Measurements from ENCODE around the gene AFF1.

Gene AFF1

DNA sequence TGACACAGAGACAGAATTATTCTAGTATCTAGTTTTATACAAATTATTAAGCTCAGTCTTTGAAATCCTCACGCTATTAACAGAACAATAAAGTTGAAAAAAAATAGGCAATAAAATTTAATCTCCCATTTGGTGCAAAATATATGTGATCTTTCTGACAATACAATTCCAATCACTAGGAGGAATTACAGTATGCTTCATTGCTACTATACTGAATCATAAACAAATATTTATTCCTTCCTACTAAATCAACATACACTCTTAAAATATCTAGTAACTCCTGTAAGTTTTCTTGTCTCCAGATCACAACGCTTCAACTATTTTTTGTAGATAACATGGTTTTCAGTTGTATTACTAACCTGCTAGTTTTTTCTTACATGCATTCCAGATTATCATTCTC, 239.9 kb downstream of the AFF1 start:
- Histone ChIP-seq H3K4me1 (ENCODE audit: control insufficient read depth, low read depth, low read length) (no peaks in the 10 kb centered on the region), H3K36me3 (ENCODE audit: control insufficient read depth, low read depth, low read length) (no peaks in the 10 kb centered on the region), H3K27me3 (ENCODE audit: control insufficient read depth, insufficient read depth, low read length) (no peaks in the 10 kb centered on the region), H3K27ac (ENCODE audit: low read length) (no peak overlapping the region), H3K4me3 (ENCODE audit: low read length) (no peak overlapping the region), H3K9ac (ENCODE audit: low read length) (no peak overlapping the region), H3K9me3 (ENCODE audit: control insufficient read depth, low read depth, low read length) (no peaks in the 10 kb centered on the region)

DNA sequence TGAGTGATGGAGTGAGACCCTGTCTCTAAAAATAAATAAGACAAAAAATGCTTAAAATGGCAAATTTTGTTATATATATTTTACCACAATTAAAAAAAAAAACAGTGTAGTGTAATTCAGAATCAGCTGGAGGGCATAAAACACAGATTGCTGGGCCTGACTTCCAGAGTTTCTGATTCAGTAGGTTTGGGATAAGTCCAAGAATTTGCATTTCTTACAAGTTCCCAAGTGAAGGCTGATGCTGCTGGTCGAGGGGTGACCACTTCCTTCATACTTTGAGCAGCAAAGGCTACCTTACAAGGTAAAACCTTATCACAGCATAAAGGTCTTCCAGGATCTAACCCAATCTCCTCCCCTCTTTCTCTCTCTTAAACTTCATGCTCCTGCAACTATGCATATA, 244.9 kb downstream of the AFF1 start:
- Histone ChIP-seq H3K9ac (ENCODE audit: low read length) (no peak overlapping the region), H3K4me1 (ENCODE audit: control insufficient read depth, low read depth, low read length) (no peaks in the 10 kb centered on the region), H3K4me3 (ENCODE audit: low read length) (no peak overlapping the region), H3K9me3 (ENCODE audit: control insufficient read depth, low read depth, low read length) (no peaks in the 10 kb centered on the region), H3K27ac (ENCODE audit: low read length) (no peak overlapping the region), H3K36me3 (ENCODE audit: control insufficient read depth, low read depth, low read length) (no peaks in the 10 kb centered on the region), H3K27me3 (ENCODE audit: control insufficient read depth, insufficient read depth, low read length) (no peaks in the 10 kb centered on the region)

DNA sequence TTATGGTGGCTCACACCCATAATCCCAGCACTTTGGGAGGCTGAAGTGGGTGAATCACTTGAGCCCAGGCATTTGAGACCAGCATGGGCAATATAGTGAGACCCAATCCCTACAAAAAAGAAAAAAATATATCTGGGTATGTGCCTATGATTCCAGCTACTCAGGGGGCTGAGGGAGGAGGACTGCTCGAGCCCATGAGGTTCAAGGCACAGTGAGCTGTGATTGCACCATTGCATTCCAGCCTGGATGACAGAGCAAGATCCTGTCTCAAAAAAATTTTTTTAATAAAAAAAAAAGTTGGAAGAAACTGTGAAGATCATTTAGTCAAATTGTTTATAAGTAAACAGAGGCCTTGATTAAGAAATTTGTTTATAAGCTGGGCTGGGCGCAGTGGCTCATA, 246.0 kb downstream of the AFF1 start:
- no peak overlapping the region for H3K27ac ChIP-seq (ENCODE audit: low read length)
- no peak overlapping the region for H3K9ac ChIP-seq (ENCODE audit: low read length)
- no peak overlapping the region for H3K4me3 ChIP-seq (ENCODE audit: low read length)
- H3K9me3 ChIP-seq (ENCODE audit: control insufficient read depth, low read depth, low read length) = no peaks in the 10 kb centered on the region
- no peaks in the 10 kb centered on the region for H3K27me3 ChIP-seq (ENCODE audit: control insufficient read depth, insufficient read depth, low read length)
- no peaks in the 10 kb centered on the region for H3K36me3 ChIP-seq (ENCODE audit: control insufficient read depth, low read depth, low read length)
- H3K4me1 ChIP-seq (ENCODE audit: control insufficient read depth, low read depth, low read length) = no peaks in the 10 kb centered on the region

DNA sequence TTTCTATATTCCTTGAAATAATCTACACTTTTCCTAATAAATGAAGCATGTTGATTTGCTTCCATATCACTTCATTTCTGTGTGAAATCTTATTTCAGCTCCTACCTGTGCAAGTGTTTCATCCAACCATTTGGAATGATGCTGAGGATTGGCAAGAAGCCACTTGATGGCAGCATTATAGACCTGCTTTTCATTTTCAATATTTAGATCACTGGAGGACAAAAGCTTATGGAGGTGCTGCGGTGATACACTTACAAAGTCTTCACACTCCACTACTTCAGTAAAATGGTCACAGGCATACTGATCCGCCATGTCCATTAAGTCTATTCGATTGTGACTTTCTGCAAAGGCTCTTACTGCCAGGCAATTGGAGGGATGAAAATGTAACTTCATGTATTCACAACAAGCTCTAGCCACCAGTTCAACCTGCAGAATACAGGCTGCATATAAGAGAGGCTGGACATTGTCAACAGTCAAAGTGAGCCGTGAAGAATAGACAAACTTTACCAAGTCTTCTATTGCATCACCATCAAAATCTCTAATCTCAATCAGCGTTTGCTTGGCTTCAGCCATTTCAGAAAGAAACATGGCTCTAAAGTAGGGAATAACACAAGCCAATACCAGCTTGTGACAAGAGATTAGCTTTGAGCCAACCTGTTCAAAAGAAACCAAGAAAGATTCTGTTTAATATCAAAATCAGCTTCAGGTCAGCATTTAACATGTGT, 250.5 kb downstream of the AFF1 start:
- H3K27me3 ChIP-seq (ENCODE audit: control insufficient read depth, insufficient read depth, low read length) = no peaks in the 10 kb centered on the region

DNA sequence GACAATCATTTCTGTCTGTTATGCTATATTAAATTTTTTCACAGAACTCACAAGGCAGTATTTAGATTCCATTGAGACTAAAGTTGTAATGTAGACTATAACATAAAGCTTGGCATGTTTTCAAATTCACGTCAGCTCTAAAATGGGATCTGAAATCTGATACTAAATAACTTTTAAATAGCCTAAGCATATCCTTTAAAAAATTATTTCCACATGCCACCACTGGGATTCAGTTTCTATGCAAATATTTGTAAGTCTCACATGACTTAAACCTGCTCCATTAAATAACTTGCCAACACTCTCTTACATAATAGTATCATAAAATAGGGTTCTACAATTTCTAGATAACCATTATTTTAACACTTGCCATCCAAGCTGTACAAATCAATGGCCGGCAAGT, 253.2 kb downstream of the AFF1 start:
- Histone ChIP-seq H3K27ac (ENCODE audit: low read length) (no peak overlapping the region), H3K36me3 (ENCODE audit: control insufficient read depth, low read depth, low read length) (no peaks in the 10 kb centered on the region), H3K9ac (ENCODE audit: low read length) (no peak overlapping the region), H3K27me3 (ENCODE audit: control insufficient read depth, insufficient read depth, low read length) (no peaks in the 10 kb centered on the region), H3K4me3 (ENCODE audit: low read length) (no peak overlapping the region), H3K9me3 (ENCODE audit: control insufficient read depth, low read depth, low read length) (no peaks in the 10 kb centered on the region), H3K4me1 (ENCODE audit: control insufficient read depth, low read depth, low read length) (no peaks in the 10 kb centered on the region)

More for the DNA sequence above, 250.5 kb downstream of the AFF1 start:
- no peak overlapping the region for H3K4me3 ChIP-seq (ENCODE audit: low read length)
- no peak overlapping the region for H3K27ac ChIP-seq (ENCODE audit: low read length)
- H3K9ac ChIP-seq (ENCODE audit: low read length) = no peak overlapping the region
- H3K9me3 ChIP-seq (ENCODE audit: control insufficient read depth, low read depth, low read length) = no peaks in the 10 kb centered on the region
- H3K36me3 ChIP-seq (ENCODE audit: control insufficient read depth, low read depth, low read length) = no peaks in the 10 kb centered on the region
- no peaks in the 10 kb centered on the region for H3K4me1 ChIP-seq (ENCODE audit: control insufficient read depth, low read depth, low read length)

DNA sequence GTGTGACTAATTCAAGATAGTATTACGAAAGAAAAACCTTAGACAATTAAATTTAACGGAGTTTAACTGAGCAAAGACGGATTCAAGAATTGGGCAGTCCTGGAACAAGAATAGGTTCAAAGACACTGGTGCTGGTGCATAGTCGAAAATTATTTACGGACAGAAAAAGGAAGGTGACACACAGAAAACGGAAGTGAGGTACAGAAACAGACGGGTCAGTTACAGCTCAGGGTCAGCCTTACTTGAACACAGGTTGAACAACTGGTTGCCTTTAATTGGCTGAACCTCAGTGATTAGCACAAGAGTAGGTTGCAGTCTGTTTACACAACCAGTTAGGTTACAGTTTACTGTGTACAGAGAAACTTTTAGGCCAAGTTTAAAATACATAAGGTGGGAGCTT, 254.1 kb downstream of the AFF1 start:
- no peaks in the 10 kb centered on the region for H3K4me1 ChIP-seq (ENCODE audit: control insufficient read depth, low read depth, low read length)
- H3K27me3 ChIP-seq (ENCODE audit: control insufficient read depth, insufficient read depth, low read length) = no peaks in the 10 kb centered on the region
- H3K27ac ChIP-seq (ENCODE audit: low read length) = no peak overlapping the region
- no peaks in the 10 kb centered on the region for H3K36me3 ChIP-seq (ENCODE audit: control insufficient read depth, low read depth, low read length)
- H3K9me3 ChIP-seq (ENCODE audit: control insufficient read depth, low read depth, low read length) = no peaks in the 10 kb centered on the region
- H3K9ac ChIP-seq (ENCODE audit: low read length) = no peak overlapping the region
- H3K4me3 ChIP-seq (ENCODE audit: low read length) = no peak overlapping the region

Data from iPS-18a (cell line).